Measurements from ENCODE around the gene TUBB8. TPM values are rescaled to one million over a fixed set of nuclear protein-coding genes. Genes with fewer than 3 reads are reported as not detected.

TUBB8 gene
- total RNA-seq, 1 donor from 2014 or later = 0.69 TPM

DNA sequence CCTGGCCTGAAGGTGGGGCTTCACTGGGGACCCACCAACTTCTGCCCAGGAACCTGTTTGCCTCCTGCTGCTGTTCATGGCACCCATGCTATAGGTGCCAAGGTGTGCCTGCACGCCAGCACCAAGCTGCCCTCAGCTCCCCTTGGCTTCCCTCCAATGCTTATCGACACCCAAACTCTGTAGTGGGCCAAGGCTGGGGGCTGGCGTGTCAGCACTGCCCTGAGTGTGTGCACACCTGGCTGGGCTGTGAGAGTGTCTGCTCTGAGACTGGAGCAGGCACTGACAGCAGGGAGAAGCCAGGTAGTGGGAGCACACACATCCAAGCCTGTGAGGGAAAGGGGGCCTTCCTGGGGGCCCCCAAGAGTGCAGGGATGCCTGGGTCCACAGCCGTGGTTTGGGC is 43.1 kb upstream of the TUBB8 start:
- H3K9me3 Mint-ChIP-seq (ENCODE audit: unreplicated experiment) = peaks cover 4% of the 10 kb centered on the region
- H3K4me1 Mint-ChIP-seq (ENCODE audit: unreplicated experiment) = no peaks in the 10 kb centered on the region
- DNase-seq (ENCODE audit: low spot score) = no peak
- H3K36me3 Mint-ChIP-seq (ENCODE audit: low read depth, unreplicated experiment) = peaks cover 7% of the 10 kb centered on the region
- TF ChIP-seq CTCF (IDR thresholded peaks at IDR 0.05; ENCODE audit: unreplicated experiment) = no peak
- no peak overlapping the region for H3K4me3 Mint-ChIP-seq (ENCODE audit: unreplicated experiment)
- H3K27me3 Mint-ChIP-seq (ENCODE audit: unreplicated experiment) = peaks cover 3% of the 10 kb centered on the region
- H3K27ac Mint-ChIP-seq (ENCODE audit: unreplicated experiment) = no peak overlapping the region

DNA sequence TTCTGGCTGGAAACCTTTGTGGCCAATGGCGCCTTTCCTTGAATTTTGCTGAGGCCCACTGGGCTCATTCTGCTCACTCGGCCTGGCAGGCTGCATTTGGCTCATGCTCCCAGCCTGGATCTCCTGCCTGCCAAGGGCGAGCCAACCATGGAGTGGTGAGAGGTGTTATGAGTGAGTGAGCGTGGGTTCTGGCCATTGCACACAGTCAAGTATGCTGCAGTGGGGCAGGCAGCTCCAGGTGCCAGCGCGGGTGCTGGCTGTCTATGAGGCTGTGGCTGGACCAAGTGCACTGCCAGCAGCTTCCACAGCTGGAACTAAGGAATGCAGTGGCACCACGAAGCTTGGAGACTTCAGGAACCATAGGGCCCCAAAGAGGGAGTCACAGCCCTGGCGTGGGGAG is 42.2 kb upstream of the TUBB8 start:
- DNase-seq (ENCODE audit: low spot score) = no peak
- Mint-ChIP-seq H3K4me3 (ENCODE audit: unreplicated experiment) (no peak overlapping the region), H3K36me3 (ENCODE audit: low read depth, unreplicated experiment) (peaks cover 3% of the 10 kb centered on the region), H3K27ac (ENCODE audit: unreplicated experiment) (no peak overlapping the region), H3K27me3 (ENCODE audit: unreplicated experiment) (peaks cover 4% of the 10 kb centered on the region), H3K4me1 (ENCODE audit: unreplicated experiment) (no peaks in the 10 kb centered on the region), H3K9me3 (ENCODE audit: unreplicated experiment) (no peaks in the 10 kb centered on the region)
- TF ChIP-seq CTCF (IDR thresholded peaks at IDR 0.05; ENCODE audit: unreplicated experiment) = no peak

DNA sequence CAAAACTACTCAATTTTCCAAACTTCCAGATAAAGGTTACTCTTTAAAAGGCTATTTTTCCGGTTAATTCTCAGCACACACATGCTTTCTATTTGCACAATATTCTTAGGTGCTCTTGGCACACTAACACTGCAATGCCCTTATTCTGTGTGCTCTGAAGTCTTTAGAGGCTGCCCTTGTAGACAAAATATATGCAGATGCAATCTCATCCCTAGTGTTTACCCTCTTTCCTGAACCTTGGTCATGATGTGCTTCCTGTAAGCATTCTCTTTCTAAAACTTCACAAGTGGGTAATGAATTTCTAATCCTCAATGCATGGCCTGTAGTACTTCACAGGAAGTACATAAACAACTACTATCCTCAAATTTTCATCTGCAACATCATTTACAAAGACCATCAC is 41.1 kb upstream of the TUBB8 start:
- TF ChIP-seq CTCF (IDR thresholded peaks at IDR 0.05; ENCODE audit: unreplicated experiment) = no peak
- H3K27me3 Mint-ChIP-seq (ENCODE audit: unreplicated experiment) = peaks cover 6% of the 10 kb centered on the region
- no peak overlapping the region for H3K4me3 Mint-ChIP-seq (ENCODE audit: unreplicated experiment)
- no peak overlapping the region for H3K27ac Mint-ChIP-seq (ENCODE audit: unreplicated experiment)
- H3K9me3 Mint-ChIP-seq (ENCODE audit: unreplicated experiment) = no peaks in the 10 kb centered on the region
- H3K4me1 Mint-ChIP-seq (ENCODE audit: unreplicated experiment) = no peaks in the 10 kb centered on the region
- no peak for DNase-seq (ENCODE audit: low spot score)
- no peaks in the 10 kb centered on the region for H3K36me3 Mint-ChIP-seq (ENCODE audit: low read depth, unreplicated experiment)

DNA sequence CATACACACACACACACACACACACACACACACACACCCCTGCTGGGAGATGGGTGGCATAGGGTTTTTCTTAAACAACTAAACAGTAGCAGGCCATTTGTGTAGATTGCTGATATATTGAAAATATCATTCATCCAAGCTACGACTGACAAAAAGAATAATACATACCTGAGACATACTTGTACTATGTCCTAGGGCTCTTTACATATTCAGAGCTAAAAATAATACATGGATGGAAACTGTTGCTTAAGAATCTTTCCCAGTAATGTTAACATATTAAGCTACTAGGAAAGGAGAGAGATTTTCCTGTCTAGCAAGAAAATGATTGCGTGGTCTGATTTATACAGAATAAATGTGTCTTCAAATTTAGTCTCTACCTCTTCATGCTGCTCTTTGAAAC is 40.2 kb upstream of the TUBB8 start:
- TF ChIP-seq CTCF (IDR thresholded peaks at IDR 0.05; ENCODE audit: unreplicated experiment) = no peak
- Mint-ChIP-seq H3K4me3 (ENCODE audit: unreplicated experiment) (no peak overlapping the region), H3K4me1 (ENCODE audit: unreplicated experiment) (no peaks in the 10 kb centered on the region), H3K36me3 (ENCODE audit: low read depth, unreplicated experiment) (no peaks in the 10 kb centered on the region), H3K27ac (ENCODE audit: unreplicated experiment) (no peak overlapping the region), H3K27me3 (ENCODE audit: unreplicated experiment) (peaks cover 6% of the 10 kb centered on the region), H3K9me3 (ENCODE audit: unreplicated experiment) (no peaks in the 10 kb centered on the region)
- DNase-seq (ENCODE audit: low spot score) = no peak

- no peak for DNase-seq (ENCODE audit: low spot score)
- Mint-ChIP-seq H3K4me1 (ENCODE audit: unreplicated experiment) (no peaks in the 10 kb centered on the region), H3K27me3 (ENCODE audit: unreplicated experiment) (peaks cover 6% of the 10 kb centered on the region), H3K4me3 (ENCODE audit: unreplicated experiment) (no peak overlapping the region), H3K9me3 (ENCODE audit: unreplicated experiment) (no peaks in the 10 kb centered on the region), H3K27ac (ENCODE audit: unreplicated experiment) (no peak overlapping the region), H3K36me3 (ENCODE audit: low read depth, unreplicated experiment) (no peaks in the 10 kb centered on the region)
- no peak for TF ChIP-seq CTCF (IDR thresholded peaks at IDR 0.05; ENCODE audit: unreplicated experiment)
Observed at GRCh38 chr10:88253-88652, 39.2 kb upstream of the TUBB8 start.
